ENCODE results near the gene GRM1.

DNA sequence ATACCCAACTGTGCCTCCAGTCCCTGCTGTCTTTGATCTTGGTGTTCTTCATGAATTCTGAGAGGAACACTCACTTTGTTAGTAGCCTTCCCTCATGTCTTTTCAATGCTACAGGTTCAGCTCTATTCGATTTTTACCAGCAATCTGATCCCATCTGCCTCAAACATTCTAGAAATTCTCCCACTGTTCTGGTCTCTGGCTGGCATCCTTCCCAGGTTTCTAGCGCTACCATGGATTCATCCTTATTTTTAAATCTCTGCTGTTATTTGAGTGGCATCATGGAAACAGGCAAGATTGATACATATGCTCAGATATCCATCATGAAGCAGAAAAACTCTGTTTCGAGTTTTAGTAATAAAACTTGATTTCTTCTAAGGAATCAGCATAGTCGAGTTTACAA is 94.8 kb downstream of the GRM1 start:
- TF ChIP-seq JUN (IDR thresholded peaks at IDR 0.05; ENCODE audit: borderline replicate concordance, low read depth, low read length) (no peak), JUN (CRISPR knock-in tag; IDR thresholded peaks at IDR 0.05; ENCODE audit: borderline replicate concordance) (no peak), ZNF766 (CRISPR knock-in tag; conservative IDR thresholded peaks at IDR 0.05) (no peak), TAF1 (IDR thresholded peaks at IDR 0.05; ENCODE audit: control insufficient read depth, extremely low read depth, insufficient read depth, low read length, severe bottlenecking) (no peak), MLX (CRISPR knock-in tag; conservative IDR thresholded peaks at IDR 0.05) (no peak), FOS (IDR thresholded peaks at IDR 0.05; ENCODE audit: extremely low read depth, insufficient read length) (no peak), SNIP1 (IDR thresholded peaks at IDR 0.05; ENCODE audit: low read depth) (no peak), ZNF274 (IDR thresholded peaks at IDR 0.05; ENCODE audit: borderline replicate concordance, low read depth, low read length) (no peak), SP1 (CRISPR knock-in tag; IDR thresholded peaks at IDR 0.05) (no peak), RAD21 (CRISPR knock-in tag; conservative IDR thresholded peaks at IDR 0.05 in 1 of 2, IDR thresholded peaks at IDR 0.05 in 1 of 2) (no peak), ZNF384 (IDR thresholded peaks at IDR 0.05; ENCODE audit: low read depth, low read length) (no peak)
- TF ChIP-seq, protein P1, sequence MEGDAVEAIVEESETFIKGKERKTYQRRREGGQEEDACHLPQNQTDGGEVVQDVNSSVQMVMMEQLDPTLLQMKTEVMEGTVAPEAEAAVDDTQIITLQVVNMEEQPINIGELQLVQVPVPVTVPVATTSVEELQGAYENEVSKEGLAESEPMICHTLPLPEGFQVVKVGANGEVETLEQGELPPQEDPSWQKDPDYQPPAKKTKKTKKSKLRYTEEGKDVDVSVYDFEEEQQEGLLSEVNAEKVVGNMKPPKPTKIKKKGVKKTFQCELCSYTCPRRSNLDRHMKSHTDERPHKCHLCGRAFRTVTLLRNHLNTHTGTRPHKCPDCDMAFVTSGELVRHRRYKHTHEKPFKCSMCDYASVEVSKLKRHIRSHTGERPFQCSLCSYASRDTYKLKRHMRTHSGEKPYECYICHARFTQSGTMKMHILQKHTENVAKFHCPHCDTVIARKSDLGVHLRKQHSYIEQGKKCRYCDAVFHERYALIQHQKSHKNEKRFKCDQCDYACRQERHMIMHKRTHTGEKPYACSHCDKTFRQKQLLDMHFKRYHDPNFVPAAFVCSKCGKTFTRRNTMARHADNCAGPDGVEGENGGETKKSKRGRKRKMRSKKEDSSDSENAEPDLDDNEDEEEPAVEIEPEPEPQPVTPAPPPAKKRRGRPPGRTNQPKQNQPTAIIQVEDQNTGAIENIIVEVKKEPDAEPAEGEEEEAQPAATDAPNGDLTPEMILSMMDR (IDR thresholded peaks at IDR 0.05 in 2 of 3, conservative IDR thresholded peaks at IDR 0.05 in 1 of 3; ENCODE audit: insufficient read depth in 2 of 3, low read depth in 1 of 3, low read length in 3 of 3): no peak
- TF ChIP-seq, protein P2, sequence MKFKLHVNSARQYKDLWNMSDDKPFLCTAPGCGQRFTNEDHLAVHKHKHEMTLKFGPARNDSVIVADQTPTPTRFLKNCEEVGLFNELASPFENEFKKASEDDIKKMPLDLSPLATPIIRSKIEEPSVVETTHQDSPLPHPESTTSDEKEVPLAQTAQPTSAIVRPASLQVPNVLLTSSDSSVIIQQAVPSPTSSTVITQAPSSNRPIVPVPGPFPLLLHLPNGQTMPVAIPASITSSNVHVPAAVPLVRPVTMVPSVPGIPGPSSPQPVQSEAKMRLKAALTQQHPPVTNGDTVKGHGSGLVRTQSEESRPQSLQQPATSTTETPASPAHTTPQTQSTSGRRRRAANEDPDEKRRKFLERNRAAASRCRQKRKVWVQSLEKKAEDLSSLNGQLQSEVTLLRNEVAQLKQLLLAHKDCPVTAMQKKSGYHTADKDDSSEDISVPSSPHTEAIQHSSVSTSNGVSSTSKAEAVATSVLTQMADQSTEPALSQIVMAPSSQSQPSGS (CRISPR knock-in tag; IDR thresholded peaks at IDR 0.05): no peak
- TF ChIP-seq, protein P3, sequence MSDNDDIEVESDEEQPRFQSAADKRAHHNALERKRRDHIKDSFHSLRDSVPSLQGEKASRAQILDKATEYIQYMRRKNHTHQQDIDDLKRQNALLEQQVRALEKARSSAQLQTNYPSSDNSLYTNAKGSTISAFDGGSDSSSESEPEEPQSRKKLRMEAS (CRISPR knock-in tag; IDR thresholded peaks at IDR 0.05): no peak
